Measurements from ENCODE around the gene ENSA.

Gene ENSA

DNA sequence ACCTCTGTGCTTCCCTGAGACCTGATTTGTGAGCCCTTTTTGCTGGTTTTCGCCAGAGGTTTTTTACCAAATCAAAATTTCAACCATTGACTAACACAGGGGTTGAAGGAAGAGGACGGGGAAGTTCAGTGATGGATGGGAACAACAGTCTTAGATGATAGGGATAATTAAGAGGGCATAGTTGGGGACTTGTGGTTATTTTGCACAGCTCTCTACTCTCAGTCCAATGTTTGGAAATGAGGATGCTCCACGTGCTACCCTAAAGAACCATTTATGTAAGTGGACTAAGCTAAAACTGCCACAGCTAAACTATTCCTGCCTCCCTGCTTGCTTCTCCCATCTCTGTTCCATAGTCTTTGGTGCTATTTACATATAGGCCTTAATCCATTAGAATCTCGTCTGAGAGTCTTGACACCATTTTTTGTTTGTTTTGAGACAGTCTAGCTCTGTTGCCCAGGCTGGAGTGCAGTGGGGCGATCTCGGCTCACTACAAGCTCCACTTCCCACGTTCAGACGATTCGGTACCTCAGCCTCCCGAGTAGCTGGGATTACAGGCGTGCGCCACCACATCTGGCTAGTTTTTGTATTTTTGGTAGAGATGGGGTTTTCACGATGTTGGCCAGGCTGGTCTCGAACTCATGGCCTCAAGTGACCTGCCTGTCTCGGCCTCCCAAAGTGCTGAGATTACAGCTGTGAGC is 49.3 kb downstream of the ENSA start:
- no peak for DNase-seq

DNA sequence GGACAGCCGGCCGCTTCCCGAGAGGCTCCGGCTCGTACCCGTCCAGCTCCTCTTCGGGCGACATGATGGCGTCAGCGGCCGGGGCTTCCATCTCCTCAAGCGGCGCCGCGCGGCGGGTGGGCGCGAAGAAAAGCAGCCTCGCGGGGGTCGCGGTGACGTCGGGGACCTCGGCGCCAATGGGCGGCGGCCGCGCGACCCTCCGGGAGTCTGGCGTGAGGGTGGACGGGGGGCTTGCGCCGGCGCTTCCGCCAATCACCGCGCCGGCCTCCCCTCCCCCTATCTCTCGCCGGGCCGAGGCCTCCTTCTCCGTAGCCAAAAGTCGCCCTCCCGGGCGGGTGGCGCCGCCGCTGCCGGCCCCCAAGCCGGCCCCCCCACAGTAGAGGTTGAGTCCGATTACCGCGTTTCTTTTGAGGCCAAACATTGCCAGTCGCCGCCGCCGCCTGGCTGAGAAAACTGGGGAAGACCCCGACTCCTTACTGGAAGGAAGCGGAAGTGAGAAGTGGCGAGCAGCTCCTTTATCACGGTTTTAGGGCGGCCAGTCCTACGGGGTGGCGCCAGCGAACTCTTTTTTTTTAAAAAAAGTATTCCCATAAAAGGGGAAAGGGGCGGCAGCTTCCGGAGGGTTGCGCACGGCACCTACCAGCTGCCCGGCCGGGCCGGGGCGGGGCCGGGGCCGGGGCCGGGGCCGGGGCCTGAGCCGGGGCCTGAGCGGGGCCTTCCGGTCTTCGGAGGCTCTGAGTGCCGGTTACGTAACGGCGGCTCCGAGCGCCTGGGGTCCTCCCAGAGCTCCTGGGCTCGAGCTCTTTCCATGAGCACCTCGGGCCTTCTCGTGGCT is 50.1 kb downstream of the ENSA start, which contains the start of gene MCL1:
Gene MCL1 (minus strand): TSS at position 501 of the 835 bp plus-strand sequence. CDS start 80 bp downstream, at position 421.
- peak; percentile 91 for DNase-seq

DNA sequence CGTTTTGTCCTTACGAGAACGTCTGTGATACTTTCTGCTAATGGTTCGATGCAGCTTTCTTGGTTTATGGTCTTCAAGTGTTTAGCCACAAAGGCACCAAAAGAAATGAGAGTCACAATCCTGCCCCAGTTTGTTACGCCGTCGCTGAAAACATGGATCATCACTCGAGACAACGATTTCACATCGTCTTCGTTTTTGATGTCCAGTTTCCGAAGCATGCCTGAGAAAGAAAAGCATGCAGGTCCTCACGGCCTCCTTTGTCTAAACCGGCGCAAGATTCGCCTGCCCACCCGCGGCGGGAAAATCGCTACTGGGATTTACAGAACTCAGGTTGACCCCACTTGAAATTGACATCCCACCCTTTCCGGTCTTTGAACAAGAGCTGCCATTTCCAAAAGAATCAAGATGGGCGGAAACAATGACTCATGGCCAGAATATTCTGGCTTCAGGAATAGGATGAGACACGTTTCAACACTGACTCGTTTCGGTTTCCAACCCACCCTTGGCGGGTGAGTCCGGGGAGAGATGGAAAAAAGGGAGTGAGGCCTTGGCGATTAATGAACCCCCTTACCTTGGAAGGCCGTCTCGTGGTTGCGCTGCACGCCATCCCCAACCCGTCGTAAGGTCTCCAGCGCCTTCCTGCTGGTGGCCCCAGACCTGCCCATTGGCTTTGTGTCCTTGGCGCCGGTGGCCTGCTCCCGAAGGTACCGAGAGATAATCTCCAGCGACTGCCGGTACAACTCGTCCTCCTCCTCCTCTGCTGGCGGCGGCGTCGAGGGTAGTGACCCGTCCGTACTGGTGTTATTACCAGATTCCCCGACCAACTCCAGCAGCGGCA is 50.9 kb downstream of the ENSA start:
- peak; percentile 65 for DNase-seq

DNA sequence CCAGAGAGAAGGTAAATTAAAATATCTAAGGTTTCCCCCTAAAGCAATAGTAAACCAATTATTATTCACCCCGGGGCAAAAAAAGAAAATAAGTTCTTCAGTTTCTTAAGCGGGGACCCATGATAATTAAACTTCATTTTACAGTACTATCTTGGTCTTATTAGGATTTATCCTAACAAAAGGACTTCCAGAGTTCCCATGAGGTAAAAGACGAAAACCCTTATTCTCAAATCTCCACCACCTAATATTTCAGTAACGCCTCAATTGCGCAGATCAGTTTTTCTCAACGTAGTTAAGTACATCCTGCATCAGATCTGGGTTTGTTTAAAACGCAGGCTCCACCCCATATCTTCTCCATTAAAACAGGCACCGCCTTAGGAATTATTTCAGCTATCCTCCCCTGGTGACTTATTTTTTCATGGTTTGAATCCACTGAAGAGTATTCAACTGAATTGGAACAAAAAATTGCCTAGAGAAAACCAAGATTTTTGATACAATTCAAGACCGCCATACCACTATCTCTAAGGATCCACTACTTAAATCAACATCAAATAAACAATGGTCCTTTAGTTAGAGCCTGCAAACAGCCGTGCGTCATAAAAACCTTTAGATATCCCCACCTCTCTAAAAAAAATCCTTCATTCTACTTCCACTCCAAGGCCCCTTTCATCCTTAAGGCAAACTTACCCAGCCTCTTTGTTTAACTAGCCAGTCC is 51.7 kb downstream of the ENSA start:
- no peak for DNase-seq

- DNase-seq: no peak
These were observed 52.4 kb downstream of the ENSA start for GRCh38 chr1:150576794-150577556.

GRCh38 chr1:150576367-150576711 is 53.1 kb downstream of the ENSA start:
- no peak for DNase-seq

DNA sequence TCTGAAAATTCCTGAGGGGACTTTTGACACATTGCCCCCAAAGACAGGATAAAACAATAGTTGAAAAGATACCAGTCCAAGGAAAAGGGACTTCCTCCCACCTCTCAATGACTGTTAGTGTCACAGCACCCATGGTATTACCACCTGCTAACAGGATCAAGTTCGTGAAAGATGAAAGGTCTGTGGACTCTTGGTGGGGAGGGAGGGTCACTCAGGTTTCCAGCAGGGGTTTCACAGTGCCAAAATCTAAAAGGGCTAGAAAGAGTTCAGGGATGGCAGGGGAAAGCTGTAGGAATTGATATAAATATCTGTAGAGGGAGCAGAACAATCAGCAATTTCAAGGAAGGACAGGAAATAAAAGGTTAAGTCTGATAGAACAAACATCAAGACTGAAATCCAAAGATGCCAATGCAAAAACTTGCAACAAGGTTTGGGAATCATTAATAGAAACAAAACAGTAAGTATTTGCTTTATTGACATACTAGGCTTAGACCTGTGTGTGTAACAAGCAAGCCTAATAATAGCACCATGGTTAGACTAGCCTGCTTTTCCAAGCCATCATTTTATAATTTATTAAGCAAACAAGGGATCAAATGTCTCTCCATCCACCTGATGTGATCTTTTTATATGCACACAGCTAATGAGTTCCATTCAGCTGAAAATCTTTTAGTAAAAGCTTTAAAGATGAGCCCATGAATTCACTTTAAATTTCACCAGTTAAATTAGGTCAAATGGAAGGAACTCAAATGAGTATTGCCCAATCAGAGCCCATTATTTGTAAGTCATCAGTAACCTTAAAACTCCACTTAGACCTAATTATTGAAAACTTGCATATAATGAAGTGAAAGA is 53.7 kb downstream of the ENSA start:
- no peak for DNase-seq

- no peak for DNase-seq
These were observed 54.3 kb downstream of the ENSA start for GRCh38 chr1:150575072-150575489.

DNA sequence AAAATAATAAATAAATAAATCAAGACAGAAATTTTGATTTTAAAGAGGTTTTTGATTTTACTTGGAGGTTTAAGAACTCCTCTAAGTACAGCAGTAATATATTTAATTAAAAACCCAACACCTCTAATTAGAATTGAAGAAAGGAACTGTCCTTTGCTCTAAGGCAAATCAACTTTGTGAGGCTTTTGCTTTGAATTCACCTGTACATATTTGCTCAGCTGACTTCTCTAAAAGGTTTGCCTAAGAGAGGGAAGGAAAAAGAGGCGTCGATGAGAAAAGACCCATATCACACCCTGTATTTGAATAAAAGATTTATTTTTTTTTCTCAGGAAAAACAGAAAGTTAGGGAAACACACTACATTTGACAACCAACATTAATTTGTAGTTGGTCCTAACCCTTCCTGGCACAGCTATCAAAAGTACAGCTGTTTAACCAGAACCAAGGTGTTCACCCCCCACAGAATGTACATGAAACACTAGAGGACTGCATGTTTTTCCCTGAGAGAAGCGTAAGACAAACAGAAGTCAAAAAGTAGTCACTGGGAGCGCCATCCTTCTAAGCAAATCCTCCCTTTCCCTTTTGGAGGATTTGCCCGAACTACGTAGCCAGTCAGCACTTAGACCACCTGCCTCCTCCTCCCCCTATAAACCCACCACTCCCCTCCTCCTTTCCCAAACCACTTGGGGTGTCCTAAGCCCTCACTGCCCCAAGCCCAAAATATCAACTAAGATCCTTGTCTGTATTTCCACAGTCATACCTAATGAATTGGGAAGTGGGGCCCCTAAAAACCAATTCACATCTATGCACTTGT is 54.9 kb downstream of the ENSA start:
- no peak for DNase-seq

- peak; percentile 55 for DNase-seq
These were observed 55.8 kb downstream of the ENSA start for GRCh38 chr1:150573648-150574071.

GRCh38 chr1:150572918-150573647 is 56.3 kb downstream of the ENSA start:
- DNase-seq: no peak
